Mesendoderm (in vitro differentiated cells): ENCODE results near the gene CPNE8.

Experiments used
- DNase-seq: peaks from one replicate; pipeline ENCODE4 v3.0.0; 2013
- H2AK5ac ChIP-seq: 2 replicates; pipeline ENCODE4 v1.6.1; 2013; ENCODE audit warnings: low read length, inconsistent platforms
- H2BK120ac ChIP-seq: 2 replicates; pipeline ENCODE4 v1.6.1; 2013; ENCODE audit warnings: low read depth, mild to moderate bottlenecking, low read length, moderate library complexity, mixed read lengths
- H2BK15ac ChIP-seq: replicated peaks from 2 replicates; pipeline ENCODE4 v1.6.1; 2013; ENCODE audit warnings: low read depth, mild to moderate bottlenecking, moderate library complexity
- H2BK5ac ChIP-seq: 2 replicates; pipeline ENCODE4 v1.6.1; 2013; ENCODE audit warnings: low read length, inconsistent platforms
- H3K18ac ChIP-seq: 2 replicates; pipeline ENCODE4 v1.6.1; 2013; ENCODE audit warnings: mild to moderate bottlenecking, low read length, mixed read lengths
- H3K23ac ChIP-seq: one replicate; pipeline ENCODE4 v1.6.1; 2013; ENCODE audit warnings: low read length
- H3K27ac ChIP-seq: 2 replicates; pipeline ENCODE4 v1.5.1; 2013; ENCODE audit warnings: low read depth, mild to moderate bottlenecking, inconsistent platforms, low read length, moderate library complexity
- H3K27me3 ChIP-seq: 2 replicates; pipeline ENCODE4 v1.6.1; 2013; ENCODE audit warnings: low read length, control low read depth, mild to moderate bottlenecking, inconsistent platforms; ENCODE audit not compliant: insufficient read depth, poor library complexity
- H3K36me3 ChIP-seq: 2 replicates; pipeline ENCODE4 v1.6.1; 2013; ENCODE audit warnings: low read length, inconsistent platforms; ENCODE audit not compliant: control insufficient read depth, insufficient read depth
- H3K4ac ChIP-seq: one replicate; pipeline ENCODE4 v1.6.1; 2013; ENCODE audit warnings: low read depth, mild to moderate bottlenecking, low read length, moderate library complexity
- H3K4me1 ChIP-seq: 2 replicates; pipeline ENCODE4 v1.6.1; 2013; ENCODE audit warnings: low read depth, low read length, inconsistent platforms; ENCODE audit not compliant: control insufficient read depth
- H3K4me2 ChIP-seq: 2 replicates; pipeline ENCODE4 v1.6.1; 2013; ENCODE audit warnings: low read length
- H3K4me3 ChIP-seq: 2 replicates; pipeline ENCODE4 v1.5.1; 2013; ENCODE audit warnings: mild to moderate bottlenecking, low read length
- H3K56ac ChIP-seq: one replicate; pipeline ENCODE4 v1.6.1; 2013; ENCODE audit warnings: low read length
- H3K79me1 ChIP-seq: 2 replicates; pipeline ENCODE4 v1.6.1; 2013; ENCODE audit warnings: low read length, inconsistent platforms
- H3K79me2 ChIP-seq: 2 replicates; pipeline ENCODE4 v1.6.1; 2013; ENCODE audit warnings: mild to moderate bottlenecking, low read length; ENCODE audit not compliant: control insufficient read depth, insufficient read depth
- H3K9ac ChIP-seq: 2 replicates; pipeline ENCODE4 v1.6.1; 2013; ENCODE audit warnings: low read length, inconsistent platforms
- H4K5ac ChIP-seq: one replicate; pipeline ENCODE4 v1.6.1; 2013; ENCODE audit warnings: low read length
- H4K8ac ChIP-seq: one replicate; pipeline ENCODE4 v1.6.1; 2013; ENCODE audit warnings: low read depth, mild to moderate bottlenecking, control low read depth, low read length, moderate library complexity
- whole genome bisulfite sequencing: extraction: QIAGEN DNeasy Blood & Tissue Kit; methylation state at CpG from one replicate; pipeline ENCODE4 v1.1.7; 2013; ENCODE audit warnings: low lambda C conversion rate, missing lambda C conversion rate; ENCODE audit not compliant: insufficient coverage; ENCODE audit errors: extremely low coverage; 5-methylcytosine and 5-hydroxymethylcytosine counted together

The CPNE8 gene

DNA sequence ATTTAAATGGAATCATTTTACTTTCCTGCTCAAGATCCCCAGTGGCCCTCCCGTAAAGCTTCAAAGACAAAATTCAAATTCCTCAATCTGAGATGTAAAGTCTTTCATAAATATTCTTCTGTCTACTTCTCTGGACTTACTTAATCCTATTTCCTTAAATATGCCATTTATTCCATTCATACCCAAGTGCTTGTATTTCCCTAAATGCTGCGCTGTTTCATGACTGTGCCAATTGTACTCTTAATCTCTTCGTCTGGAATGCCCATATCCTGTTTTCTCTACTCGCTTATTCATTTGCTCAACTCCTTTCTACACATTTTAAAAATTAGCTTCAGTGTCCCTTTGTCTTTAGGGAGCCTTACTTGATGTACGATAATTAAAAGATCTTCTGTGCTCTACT, 280.1 kb downstream of the CPNE8 start:
- Histone ChIP-seq H2BK5ac (no peak overlapping the region), H3K4me3 (no peak overlapping the region), H3K4me2 (no peak overlapping the region), H3K79me2 (no peaks in the 10 kb centered on the region), H4K5ac (no peak overlapping the region), H3K18ac (no peak overlapping the region), H2BK120ac (no peak overlapping the region), H3K56ac (no peak overlapping the region), H3K4me1 (no peaks in the 10 kb centered on the region), H3K79me1 (no peaks in the 10 kb centered on the region), H3K27ac (no peak overlapping the region), H2AK5ac (no peak overlapping the region), H3K27me3 (no peaks in the 10 kb centered on the region), H3K36me3 (no peaks in the 10 kb centered on the region), H3K9ac (no peak overlapping the region), H2BK15ac (no peak overlapping the region), H3K4ac (no peak overlapping the region), H4K8ac (no peak overlapping the region), H3K23ac (no peak overlapping the region)
- no CpG with 5 or more reads among the region's 5 CpGs for WGBS
- DNase-seq, result no peak

- no CpG with 5 or more reads among the region's 2 CpGs for WGBS
- Histone ChIP-seq H4K8ac (no peak overlapping the region), H3K4me2 (no peak overlapping the region), H3K18ac (no peak overlapping the region), H3K27me3 (no peaks in the 10 kb centered on the region), H2BK15ac (no peak overlapping the region), H3K4me1 (no peaks in the 10 kb centered on the region), H3K4ac (no peak overlapping the region), H3K36me3 (no peaks in the 10 kb centered on the region), H3K79me1 (no peaks in the 10 kb centered on the region), H3K4me3 (no peak overlapping the region), H2BK120ac (no peak overlapping the region), H3K9ac (no peak overlapping the region), H3K23ac (no peak overlapping the region), H4K5ac (no peak overlapping the region), H2BK5ac (no peak overlapping the region), H2AK5ac (no peak overlapping the region), H3K79me2 (no peaks in the 10 kb centered on the region), H3K56ac (no peak overlapping the region), H3K27ac (no peak overlapping the region)
- DNase-seq, result peak; percentile 2
These were observed 291.2 kb downstream of the CPNE8 start for GRCh38 chr12:38614171-38614570.

DNA sequence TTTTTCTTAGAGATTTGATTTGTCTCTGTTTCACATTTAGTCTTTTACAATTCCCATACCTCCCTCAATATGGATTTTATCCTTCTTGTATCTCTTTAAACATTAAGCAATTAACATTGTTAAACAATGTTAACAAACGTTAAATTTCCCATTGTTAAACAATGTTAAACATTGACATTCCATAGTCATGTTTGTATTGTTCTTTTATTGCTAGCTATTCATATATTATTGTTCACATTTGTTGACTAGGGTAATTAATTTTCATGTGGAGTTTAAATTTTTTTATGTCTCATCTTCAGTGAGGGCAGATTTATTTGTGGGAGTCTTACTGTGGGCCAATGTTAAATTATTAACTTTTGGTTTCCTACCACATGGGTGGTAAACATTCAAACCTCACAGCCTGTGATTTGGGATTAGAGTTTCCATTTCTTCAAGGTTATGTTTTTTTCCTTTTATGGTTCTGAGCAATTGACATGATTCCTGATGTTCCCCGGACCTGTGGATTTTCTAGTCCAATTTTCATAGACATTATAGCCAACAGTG, 294.5 kb downstream of the CPNE8 start:
- H3K4me1 ChIP-seq, result no peaks in the 10 kb centered on the region
- WGBS, result no CpG with 5 or more reads among the region's 2 CpGs

DNA sequence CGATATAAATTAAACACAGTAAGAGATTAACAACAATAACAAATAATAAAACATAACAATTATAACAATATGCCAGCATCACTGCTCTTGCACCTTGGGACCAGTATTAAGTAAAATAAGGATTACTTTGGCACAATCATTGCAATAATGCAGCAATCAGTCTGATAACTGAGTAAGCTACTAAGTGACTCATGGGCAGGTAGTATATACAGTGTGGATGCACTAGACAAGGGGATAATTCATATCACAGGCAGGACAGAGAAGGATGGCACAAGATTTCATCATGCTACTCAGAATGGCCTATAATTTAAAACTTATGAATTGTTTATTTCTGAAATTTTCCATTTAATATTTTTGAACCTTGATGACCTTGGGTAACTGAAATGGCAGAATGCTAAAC, 298.1 kb downstream of the CPNE8 start:
- Histone ChIP-seq H3K9ac (no peak overlapping the region), H3K27me3 (no peaks in the 10 kb centered on the region), H2BK5ac (no peak overlapping the region), H3K18ac (no peak overlapping the region), H3K36me3 (no peaks in the 10 kb centered on the region), H4K5ac (no peak overlapping the region), H2AK5ac (no peak overlapping the region), H2BK15ac (no peak overlapping the region), H3K4me2 (no peak overlapping the region), H3K56ac (no peak overlapping the region), H3K79me2 (no peaks in the 10 kb centered on the region), H3K79me1 (no peaks in the 10 kb centered on the region), H3K4me1 (no peaks in the 10 kb centered on the region), H3K4me3 (no peak overlapping the region), H3K4ac (no peak overlapping the region), H2BK120ac (no peak overlapping the region), H3K27ac (no peak overlapping the region), H4K8ac (no peak overlapping the region), H3K23ac (no peak overlapping the region)
- WGBS, result 100% methylated on average over 1 of the region's 1 CpG
- DNase-seq, result no peak

More for the DNA sequence above, 294.5 kb downstream of the CPNE8 start:
- H3K36me3 ChIP-seq, result no peaks in the 10 kb centered on the region
- no peak overlapping the region for H2BK15ac ChIP-seq
- H3K9ac ChIP-seq, result no peak overlapping the region
- H3K27me3 ChIP-seq, result no peaks in the 10 kb centered on the region
- no peak overlapping the region for H3K23ac ChIP-seq
- H2BK5ac ChIP-seq, result no peak overlapping the region
- H4K8ac ChIP-seq, result no peak overlapping the region
- no peaks in the 10 kb centered on the region for H3K79me2 ChIP-seq
- no peak overlapping the region for H2BK120ac ChIP-seq
- no peak overlapping the region for H3K18ac ChIP-seq
- DNase-seq, result no peak
- H3K79me1 ChIP-seq, result no peaks in the 10 kb centered on the region
- no peak overlapping the region for H3K4ac ChIP-seq
- no peak overlapping the region for H2AK5ac ChIP-seq
- H3K56ac ChIP-seq, result no peak overlapping the region
- no peak overlapping the region for H3K4me2 ChIP-seq
- no peak overlapping the region for H3K4me3 ChIP-seq
- no peak overlapping the region for H3K27ac ChIP-seq
- no peak overlapping the region for H4K5ac ChIP-seq
